Stimulated activated CD8-positive, alpha-beta memory T cell treated with anti-CD3 and anti-CD28 coated beads, Interleukin-4, amount 100 ng/mL, for 48 hours (primary cell): ENCODE measurements around the gene ZNF497.
"Not testable (repeated sequence)": the region's sequence is repeated elsewhere in the genome, so short reads cannot be mapped to it uniquely, and the experiment has no call there.

Experiments
- DNase-seq: peaks from one replicate; pipeline ENCODE4 v3.0.0-alpha.2; 2020

The ZNF497 gene

DNA sequence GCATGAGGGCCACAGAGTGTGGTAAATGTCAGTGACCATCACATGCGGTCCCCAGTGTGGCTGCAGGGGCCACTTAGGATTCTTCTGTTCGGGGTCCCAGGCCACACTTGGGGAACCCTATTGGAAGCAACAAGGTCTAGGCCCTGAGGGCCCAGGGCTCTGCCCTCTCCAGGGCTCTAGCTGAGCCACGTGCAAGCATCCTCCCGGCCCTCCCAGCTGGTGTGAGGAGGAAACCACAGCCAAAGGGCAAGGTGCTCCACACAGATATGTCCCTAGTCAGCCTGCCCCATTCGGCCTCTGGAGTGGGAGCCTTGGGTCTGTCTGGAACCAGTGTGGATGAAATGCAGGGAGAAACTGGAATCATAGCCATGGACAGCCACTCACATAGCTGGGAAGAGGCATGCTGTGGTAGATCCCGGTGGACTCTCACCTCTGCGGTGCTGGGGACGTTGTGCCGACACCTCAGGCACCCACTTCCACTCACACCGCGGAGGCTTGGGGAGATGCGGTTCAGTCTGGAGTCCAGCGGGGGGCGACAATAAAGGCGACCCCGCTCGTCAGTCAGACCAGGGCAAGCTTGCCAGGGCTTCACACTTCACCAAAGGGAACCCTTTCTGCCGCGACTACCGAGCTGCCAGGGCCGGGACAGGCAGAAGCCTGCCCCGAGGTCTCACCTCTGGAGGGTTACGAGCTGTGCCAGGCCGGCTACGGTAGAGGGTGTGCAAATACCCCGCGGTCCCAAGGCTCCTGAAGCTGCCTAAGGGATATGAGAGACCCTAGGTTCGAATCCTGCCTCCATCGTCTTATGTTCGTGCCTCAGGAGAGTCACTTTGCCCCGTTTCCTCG, 4.3 kb upstream of the ZNF497 start:
- DNase-seq: no peak

DNA sequence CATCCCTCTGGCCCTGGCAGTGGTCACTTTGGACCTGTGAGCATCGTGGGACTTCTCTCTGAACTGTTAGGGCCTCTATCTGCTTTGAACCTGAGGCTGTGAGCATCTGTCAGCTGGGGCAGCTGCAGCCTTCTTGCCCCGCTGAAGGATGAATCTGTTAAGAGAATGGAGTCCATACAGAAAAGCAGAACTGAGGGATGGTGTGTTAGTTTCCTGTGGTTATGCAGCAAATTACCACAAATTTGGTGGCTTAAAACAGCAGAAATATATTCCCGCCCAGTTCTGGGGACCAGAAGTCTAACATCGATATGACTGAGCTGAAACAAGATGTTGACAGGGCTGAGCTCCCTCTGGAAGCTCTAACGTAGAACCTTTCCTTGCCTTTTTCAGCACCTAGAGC, 1.6 kb upstream of the ZNF497 start:
- DNase-seq: no peak

DNA sequence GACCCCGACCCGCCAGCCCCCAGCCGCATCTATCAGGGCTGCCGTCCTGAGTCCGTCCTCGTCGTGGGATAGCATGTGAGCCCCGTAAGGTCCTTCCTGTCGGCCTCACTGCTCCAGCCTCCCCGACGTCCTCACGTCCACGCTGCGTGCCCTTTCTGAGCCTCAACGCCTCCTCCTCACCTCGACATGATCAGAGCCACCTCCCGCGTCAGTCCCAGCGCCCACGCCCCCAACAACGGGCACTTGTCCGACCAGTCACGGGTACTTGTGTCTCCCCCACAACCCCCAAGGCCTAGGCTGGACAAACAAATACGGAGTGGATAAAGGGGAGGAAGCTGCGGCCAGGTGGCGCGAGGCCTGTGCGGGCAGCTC, 665 bp downstream of the ZNF497 start:
- peak; percentile 76 for DNase-seq

DNA sequence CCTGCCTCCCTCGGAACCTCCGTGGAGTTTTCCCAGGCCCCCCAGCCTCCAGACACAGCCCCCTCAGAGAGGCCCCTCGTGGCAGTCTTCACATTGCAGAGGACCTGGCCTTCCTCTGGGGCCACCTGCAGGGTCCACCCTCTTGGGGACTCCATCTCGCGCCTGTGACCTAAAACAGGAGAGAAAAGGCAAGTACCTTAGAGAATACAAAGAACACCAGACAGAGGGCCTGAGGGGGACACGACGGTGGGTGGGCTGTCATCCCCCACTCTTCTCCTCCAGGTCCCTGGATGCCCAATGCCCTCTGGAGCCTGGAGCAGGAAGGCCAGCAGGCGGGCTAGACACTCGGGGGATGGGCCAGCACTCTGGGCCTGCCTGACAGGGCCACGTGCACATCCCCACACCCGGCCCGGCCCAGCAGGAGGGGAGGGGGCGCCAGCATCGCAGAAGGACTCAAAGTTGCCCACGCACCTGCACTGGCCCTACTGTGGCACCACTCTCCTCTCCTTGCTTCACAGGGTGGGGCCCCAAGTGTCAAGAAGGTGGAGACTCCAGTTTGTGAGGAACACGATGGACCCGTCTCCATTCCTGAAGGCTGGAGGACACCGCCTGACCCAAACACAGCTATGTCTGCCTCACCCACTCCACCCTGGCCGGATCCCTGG, 4.9 kb downstream of the ZNF497 start:
- no peak for DNase-seq

DNA sequence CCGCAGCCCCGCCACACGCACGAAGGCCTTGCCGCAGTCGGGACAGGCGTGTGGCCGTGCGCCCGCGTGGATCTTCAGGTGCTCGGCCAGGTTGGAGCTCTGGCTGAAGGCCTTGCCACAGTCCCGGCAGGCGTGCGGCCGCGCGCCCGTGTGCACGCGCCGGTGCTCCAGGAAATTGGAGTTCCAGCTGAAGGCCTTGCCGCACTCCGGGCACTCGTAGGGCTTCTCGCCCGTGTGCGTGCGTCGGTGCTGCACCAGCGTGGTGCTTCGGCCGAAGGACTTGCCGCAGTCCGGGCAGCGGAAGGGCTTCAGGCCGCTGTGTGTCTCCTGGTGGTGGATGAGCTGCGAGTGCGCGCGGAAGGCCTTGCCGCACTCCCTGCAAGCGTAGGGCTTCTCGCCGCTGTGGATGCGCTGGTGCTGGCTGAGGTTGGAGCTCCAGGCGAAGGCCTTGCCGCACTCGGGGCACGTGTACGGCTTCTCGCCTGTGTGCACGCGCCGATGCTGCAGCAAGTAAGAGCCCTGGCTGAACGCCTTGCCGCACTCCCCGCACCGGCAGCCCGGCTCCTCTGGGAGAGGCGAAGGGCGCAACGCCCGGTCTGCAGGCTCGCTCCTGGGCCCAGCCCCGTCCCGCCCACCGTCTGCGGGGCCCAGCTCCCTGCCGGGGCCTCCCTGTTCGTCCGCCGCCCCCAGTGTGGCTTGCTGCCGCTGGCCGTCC, 5.6 kb downstream of the ZNF497 start:
- DNase-seq: no peak

DNA sequence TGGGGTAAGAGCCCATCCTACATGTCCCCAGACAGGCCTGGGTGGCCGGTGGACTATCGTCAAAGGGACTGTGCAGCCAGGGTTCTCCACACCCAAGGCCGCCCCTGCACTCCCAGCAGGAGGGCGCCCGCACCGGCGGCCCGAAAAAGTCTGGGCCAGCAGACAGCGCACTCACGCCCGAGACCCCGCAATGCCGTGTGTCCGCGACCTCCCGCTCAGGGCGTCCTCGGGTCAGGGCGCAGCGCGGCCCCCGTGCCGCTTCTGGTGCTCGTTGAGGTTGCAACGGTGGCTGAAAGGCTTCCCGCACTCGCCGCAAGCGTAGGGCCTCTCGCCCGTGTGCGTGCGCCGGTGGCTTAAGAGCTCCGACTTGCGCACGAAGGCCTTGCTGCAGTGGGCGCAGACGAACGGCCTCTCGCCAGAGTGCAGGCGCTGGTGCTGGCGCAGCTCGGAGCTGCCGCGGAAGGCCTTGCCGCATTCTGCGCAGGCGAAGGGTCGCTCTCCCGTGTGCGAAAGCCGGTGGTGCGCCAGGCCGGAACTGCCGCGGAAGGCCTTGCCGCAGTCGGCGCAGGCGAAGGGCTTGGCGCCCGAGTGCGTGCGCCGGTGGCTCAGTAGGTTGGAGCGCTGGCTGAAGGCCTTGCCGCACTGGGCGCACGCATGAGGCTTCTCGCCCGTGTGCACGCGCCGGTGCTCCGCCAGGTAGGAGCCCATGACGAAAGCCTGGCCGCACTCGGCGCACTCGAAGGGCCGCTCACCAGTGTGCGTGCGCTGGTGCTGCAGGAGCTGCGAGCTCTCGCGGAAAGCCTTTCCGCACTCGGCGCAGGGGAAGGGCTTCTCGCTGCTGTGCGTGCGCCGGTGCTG, 6.4 kb downstream of the ZNF497 start:
- DNase-seq: peak; percentile 45

DNA sequence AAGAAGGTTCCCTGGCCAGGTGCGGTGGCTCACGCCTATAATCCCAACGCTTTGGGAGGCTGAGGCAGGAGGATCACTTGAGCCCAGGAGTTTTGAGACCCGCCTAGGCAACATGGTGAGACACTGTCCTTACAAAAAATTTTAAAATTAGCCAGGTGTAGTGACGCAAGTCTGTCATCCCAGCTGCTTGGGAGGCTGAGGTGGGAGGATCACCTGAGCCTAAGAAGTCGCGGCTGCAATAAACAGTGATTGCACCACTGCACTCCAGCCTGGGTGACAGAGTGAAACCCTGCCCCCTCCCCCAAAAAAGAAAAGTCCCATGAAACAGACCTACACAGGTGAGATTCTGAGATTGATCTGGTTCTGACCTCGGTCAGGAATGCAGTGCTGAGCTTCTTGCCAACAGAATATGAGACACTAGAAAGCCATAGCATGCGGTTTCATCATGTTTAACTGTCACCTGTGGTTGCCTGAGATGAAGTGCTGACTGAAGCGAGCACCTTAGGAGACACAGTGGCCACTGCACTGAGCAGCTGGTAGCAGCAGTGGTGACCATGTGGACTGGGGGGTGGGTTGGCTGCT, 7.2 kb downstream of the ZNF497 start:
- no peak for DNase-seq

DNA sequence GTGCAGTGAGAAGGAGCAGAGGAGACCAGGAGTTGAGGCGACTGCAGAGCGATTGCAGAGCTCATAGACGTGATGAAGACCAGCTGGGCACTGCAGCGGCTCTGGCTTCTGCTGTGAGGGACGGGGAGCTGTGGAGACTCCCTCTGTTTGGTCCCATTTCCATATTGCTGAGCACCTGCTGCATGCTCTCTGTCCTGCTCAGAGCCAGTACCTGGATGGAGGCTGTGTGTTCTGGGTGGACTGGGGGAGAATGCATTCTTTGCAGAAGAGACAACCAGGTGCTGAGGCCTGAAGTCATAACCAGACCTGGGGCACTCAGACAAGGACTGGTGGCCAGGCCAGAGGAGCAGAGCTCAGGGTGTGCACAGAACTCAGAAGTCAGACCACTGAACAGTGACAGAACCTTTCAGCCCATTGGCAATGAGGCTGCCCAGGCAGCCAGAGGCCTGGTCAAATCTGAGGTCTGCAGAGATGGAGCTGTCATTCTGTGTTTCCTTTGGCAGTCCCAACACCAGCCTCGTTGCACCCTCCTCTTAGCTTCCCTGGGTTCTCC, 8.0 kb downstream of the ZNF497 start:
- DNase-seq: no peak

DNA sequence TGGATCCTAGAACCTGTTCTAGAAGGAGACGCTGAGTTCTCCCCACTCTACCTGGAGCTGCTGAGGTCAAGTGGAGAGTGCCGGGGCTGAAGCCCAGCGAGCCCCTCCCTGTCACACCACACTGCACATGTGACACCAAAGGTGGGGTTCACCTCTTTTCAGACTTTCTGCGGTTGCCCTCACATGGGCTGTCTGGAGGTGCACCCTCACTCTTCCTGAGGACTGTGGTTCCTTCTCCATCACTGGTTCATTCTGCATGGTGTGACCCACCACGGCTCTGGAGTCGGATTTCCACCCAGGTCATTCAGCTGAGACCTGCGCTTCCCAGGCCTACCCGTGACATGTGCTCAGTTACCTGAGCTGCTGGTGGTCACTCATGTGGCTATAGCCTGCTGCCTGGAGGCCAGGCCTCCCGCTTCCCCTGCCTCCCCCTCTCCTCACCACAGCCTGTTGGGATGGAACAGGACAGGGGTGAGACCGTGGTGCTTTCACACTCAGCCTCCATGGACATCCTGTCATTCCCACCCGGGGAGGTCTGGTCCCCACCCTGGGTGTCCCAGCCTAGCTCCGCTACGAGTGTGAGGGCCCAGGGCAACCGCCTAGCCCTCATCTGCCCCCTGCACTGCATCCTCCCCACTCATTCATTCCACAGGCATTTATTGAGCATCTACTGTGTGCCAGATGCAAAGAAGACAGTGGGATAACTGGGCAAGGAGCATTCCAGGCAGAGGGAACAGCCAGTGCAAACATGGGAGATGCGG, 8.7 kb downstream of the ZNF497 start:
- no peak for DNase-seq

DNA sequence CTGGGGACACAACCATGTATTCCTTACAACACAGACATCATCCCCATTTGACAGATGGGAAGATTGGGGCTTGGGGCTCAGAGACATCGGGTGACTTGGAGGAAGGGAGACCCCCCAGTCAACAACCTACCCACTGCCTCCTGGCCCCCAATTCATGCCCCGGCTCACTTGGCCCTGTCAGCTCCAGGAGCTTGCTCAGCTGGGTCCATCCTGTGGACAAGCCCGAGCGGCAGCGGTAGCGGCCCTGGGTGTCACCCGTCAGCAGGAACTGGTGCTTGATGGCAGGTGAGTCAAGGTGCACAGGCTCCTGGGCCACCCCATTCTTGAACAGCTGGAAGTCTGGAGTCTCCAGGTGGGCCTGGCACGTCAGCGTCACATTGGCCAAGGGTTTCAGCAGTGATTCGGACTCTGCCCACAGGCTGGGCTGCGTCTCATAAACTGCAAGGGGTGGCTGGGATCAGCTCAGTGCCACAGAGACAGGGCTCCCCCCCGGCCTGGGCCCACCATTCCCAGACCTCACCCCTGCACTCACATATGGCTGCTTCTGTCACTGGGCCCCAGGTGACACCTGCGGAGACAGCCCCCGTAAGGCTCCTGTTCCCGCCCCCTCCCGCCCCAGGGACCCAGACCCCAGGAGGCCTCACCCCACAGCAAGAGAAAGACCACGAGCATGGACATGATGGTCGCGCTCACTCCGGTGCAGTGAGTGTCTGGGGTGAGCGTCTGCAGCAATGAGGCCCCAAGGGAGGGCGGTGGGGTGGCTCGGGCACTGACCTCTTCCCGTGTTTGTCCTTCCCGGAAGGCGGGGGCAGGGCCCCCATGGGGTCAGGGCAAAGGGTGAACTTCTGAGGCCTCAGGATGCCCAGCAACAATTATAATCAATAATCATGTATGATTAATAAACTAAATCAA, 9.5 kb downstream of the ZNF497 start, which contains the start of gene A1BG:
A1BG (minus strand) TSS at position 733 of the 912 bp plus-strand sequence; CDS start at position 678, 55 bp downstream.
- no peak for DNase-seq

DNA sequence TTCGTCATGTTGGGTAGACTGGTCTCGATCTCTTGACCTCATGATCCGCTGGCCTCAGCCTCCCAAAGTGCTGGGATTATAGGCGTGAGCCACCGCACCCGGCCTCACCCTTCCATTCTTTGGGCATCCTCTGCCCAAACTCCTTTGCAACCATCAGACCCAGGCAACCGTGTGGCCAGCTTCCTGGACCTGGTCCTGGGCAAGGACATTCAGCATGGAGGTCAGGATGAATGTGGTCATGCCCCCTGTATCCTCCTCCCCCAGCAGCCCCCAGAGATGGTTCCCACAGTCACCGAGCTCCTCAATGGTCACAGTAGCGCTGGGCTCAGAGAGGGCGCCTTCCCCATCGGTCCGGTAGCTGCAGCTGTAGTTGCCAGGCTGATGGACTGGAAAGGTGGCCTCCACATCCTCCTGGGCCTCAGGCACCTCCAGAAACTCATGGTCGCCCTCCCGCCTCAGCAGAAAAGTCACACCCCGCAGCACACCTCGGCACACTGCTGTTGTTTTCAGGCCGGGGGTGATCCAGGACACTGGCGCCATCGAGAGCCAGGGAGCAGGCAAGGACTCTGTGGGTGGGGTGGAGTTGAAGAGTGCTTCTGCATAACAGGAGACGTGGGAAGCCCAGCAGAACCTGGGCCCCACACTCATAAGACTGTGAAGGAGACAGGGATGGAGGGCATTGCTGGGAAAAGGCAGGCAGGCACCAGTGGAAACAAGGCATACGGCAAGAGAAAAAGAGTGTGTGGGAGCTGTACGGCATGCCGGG, 10.4 kb downstream of the ZNF497 start:
- DNase-seq: no peak

DNA sequence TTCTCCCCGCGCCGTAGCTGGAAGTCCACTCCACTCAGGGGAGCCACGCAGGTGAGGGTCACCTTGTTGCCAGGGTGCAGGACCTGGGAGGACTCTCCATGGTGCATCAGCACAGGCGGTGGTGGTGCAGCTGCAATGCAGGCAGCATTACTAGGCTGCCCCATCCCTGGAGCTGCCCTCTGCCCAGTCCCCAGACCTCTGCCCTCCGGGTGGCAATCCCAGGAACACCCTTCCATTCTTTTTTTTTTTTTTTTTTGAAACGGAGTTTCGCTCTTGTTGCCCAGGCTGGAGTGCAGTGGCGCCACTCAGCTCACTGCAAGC, 11.0 kb downstream of the ZNF497 start:
- DNase-seq: no peak

DNA sequence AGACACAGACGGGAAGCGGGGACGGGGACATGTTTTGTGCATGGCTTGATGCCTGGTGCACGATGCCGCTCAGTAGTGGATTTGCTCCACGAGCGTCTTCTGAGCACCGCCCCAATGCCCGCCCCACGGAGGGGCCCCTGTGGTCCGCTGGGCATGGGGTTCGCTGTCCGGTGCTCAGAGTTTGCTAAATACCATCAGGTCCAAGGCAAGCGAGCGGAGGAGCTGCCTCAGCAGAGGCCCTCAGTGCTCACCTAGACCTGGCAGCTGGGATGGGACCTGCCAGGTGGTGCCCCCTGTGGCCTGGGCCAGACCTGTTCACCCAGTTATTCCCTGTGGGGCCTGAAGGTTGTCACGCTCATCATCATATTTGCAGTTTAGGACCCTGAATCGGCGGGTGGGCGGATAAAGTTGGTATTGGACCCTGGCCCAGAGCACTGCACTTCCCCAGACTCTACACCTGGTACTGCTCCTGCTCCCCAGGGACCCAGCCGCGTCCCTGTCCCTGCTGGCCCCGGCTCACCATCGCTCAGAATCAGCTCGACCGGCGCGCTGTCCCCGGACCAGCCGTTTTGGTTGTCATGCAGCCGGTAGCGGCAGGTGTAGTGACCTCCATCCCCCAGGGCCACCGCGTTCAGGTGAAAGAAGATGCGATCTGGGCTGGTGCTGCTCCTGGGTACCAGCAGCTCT, 11.5 kb downstream of the ZNF497 start:
- no peak for DNase-seq

DNA sequence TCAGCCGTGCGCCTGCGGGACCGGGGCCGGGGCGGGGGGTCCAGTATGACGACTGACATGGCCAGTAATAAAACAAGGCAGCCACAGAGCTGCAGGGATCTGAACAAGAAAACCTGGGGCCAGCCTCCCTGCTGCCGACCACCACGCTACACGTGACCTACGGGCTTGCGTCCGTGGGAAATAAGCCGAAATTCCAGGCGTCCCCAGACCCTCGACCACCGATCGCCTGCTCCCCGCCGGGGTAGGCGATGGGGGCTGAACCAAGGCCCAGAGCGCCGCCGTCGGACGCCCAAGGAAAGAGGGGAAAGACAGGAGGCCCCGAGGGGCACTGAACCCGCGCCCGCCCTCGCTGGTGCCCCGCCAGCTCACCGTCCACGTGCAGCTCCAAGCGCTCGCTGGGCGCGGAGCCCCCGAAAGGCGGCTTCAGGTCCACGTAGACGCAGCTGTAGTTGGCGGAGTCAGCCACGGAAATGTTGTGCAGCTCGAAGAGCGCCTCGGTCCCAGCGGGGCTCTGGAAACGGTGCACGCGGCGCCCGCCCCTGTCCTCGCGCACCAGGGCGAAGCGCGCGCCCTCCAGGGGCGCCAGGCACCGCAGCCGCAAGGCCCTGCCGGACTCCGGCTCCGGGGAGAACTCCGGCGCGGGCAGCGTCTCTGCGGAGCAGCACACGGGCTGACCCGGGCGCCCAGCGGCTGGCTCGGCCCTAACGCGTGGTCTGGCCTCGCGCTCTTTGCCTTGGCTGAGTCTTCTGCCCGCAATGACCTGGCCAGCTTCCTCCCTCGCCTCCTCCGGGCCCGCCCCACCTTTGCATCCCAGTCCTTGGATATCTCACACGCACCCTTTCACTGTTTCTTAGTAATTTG, 12.3 kb downstream of the ZNF497 start:
- DNase-seq: no peak

DNA sequence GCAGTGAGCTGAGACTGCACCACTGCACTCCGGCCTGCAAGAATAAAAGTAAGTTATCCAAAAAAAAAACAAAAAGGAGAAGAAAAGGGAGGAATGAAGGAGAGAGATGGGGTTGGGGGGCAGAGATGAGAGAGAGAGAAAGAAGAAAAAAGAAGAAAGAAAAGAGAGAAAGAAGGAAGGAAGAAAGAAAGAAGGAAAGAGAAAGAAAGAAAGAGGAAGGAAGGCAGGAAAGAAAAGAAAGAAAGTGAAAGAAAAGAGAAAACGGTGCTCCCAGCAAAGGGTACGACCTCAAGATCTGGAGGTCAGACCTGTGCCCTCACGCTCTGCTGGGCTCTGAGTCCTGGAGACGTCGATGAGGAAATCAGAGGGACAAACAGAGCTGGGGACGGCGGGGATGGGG, 13.0 kb downstream of the ZNF497 start:
- DNase-seq: no peak

DNA sequence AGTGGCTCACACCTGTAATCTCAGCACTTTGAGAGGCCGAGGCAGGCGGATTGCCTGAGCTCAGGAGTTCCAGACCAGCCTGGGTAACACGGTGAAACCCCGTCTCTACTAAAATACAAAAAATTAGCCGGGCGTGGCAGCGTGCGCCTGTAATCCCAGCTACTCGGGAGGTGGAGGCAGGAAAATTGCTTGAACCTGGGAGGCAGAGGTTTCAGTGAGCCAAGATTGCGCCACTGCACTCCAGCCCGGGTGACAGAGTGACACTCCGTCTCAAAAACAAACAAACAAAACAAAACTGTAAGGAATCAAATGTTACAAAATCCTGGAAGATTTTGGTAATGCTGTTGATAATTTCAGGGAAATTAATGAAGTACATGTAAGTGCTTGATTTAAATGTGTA, 14.5 kb downstream of the ZNF497 start:
- DNase-seq: not testable (repeated sequence)

DNA sequence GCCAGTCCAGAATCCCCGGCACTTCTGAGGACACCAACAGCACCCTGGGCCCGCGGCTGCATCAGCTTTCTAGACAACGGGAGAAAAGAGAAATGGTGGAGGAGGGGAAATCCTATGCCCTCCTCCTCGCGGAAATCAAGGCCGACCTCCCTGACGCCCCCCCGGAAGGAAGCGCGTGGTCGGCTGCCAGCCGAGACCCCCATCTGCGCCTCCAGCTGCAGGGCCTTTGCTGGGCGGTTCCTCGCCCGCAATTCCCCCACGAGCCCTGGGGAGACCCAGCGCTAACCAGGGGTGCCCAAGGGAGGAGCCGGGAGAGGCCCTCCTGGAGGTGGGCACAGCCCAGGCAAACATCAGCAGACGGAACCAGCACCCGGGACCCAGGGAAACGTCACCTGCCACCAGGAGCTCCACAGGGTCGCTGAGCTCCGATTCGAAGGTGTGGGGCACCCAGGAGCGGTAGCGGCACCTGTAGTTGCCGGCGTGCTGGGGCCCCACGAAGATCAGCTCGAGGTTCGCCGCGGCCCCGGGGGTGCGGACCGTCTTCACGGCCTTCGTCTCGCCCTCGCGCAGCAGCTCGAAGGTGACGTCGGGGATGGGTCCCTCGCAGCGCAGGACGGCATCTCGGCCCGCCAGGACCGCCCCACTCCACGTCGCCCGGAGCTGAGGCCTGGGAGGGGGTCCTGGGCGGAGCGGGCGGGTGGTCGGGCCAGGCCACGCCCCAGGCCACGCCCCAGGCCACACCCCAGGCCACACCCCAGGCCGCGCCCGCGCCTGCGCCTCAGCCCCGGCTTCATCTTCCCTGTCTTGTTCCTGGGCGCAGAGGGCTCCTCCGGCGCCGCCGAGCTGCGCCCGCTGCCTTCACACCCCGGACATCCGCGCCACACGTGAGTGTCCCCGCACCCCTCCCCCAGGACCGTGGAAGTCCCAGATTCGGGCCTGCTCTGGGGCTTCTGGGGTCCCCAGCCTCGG, 15.3 kb downstream of the ZNF497 start:
- peak; percentile 79 for DNase-seq
